Lung (tissue), 12 donors: Measurements from ENCODE around the gene LRRC8D. TPM values are rescaled to one million over a fixed set of nuclear protein-coding genes. Genes with fewer than 3 reads are reported as not detected.

Experiments used
- ATAC-seq: fragments of 200-7000 bp; cut with Tn5 transposase; one replicate; pipeline ENCODE4 v1.9.1; 2020; ENCODE audit warnings: moderate number of reproducible peaks; ENCODE audit not compliant: insufficient read depth, low FRiP score
- DNase-seq, 3 donors: peaks; one replicate each; pipeline ENCODE4 v3.0.0-alpha.2; 2013 to 2017
- H3K27ac ChIP-seq, 2 donors: one replicate each; pipeline ENCODE4 v1.5.1; 2013; ENCODE audit warnings: mild to moderate bottlenecking in 2 of 2, moderate library complexity in 2 of 2, control low read depth in 1 of 2, inconsistent platforms in 1 of 2, low read depth in 1 of 2, low read length in 1 of 2
- H3K27me3 ChIP-seq, 3 donors: one replicate each; pipeline ENCODE4 v1.5.1; 2013; ENCODE audit warnings: low read length in 2 of 3; ENCODE audit not compliant: control insufficient read depth in 3 of 3, insufficient read depth in 3 of 3
- H3K36me3 ChIP-seq, 4 donors: one replicate each; pipeline ENCODE4 v1.5.1; 2013; ENCODE audit warnings: low read length in 4 of 4, mild to moderate bottlenecking in 1 of 4, moderate library complexity in 1 of 4; ENCODE audit not compliant: control insufficient read depth in 4 of 4, insufficient read depth in 4 of 4
- H3K4me1 ChIP-seq, 5 donors: one replicate each; pipeline ENCODE4 v1.5.1; 2013; ENCODE audit warnings: low read length in 5 of 5, mild to moderate bottlenecking in 2 of 5, moderate library complexity in 1 of 5; ENCODE audit not compliant: control insufficient read depth in 5 of 5, insufficient read depth in 5 of 5
- H3K4me3 ChIP-seq: one replicate; pipeline ENCODE4 v1.5.1; 2013; ENCODE audit warnings: mild to moderate bottlenecking, control low read depth, moderate library complexity
- H3K9ac ChIP-seq, 2 donors: one replicate each; pipeline ENCODE4 v1.5.1; 2013; ENCODE audit warnings: low read length in 2 of 2, control low read depth in 1 of 2; ENCODE audit not compliant: insufficient read depth in 1 of 2
- H3K9me3 ChIP-seq, 4 donors: one replicate each; pipeline ENCODE4 v1.5.1; 2013; ENCODE audit warnings: low read length in 3 of 4, mild to moderate bottlenecking in 1 of 4, moderate library complexity in 1 of 4; ENCODE audit not compliant: control insufficient read depth in 4 of 4, insufficient read depth in 3 of 4
- WGBS, 2 donors: extraction: QIAGEN DNeasy Blood & Tissue Kit; methylation state at CpG; one replicate each; pipeline ENCODE4 v1.1.7; 2013; 5-methylcytosine and 5-hydroxymethylcytosine counted together
- polyA plus RNA-seq, 2 donors: library from polyadenylated mRNA; stranded (reverse); fragments of 200-250 nt; gene quantifications; one replicate each; pipeline ENCODE4 v1.2.1, GENCODE V29; 2013
- total RNA-seq, 2 donors: library from RNA; depleted of rRNA in 1 of 2; stranded (reverse); fragments of >200 nt in 1 of 2; gene quantifications; one replicate each; pipeline ENCODE4 v1.2.1, GENCODE V29; 2014 to 2021
- TF ChIP-seq, protein P1 (sequence below): IDR thresholded peaks from 2 replicates; pipeline ENCODE4 v1.5.1; 2012; ENCODE audit warnings: mild to moderate bottlenecking; ENCODE audit errors: control extremely low read depth, extremely low read depth
- donor health status: control.
- donor health status: control.
- donor health status: Bipolar disorder and iron deficiency.
- donor health status: healthy.
- donor health status: DM: yes; HTN: yes; CAD: no.

Gene LRRC8D
- total and polyA plus RNA-seq, 4 donors, result 5.1 to 24.2 (median 11.3) TPM

DNA sequence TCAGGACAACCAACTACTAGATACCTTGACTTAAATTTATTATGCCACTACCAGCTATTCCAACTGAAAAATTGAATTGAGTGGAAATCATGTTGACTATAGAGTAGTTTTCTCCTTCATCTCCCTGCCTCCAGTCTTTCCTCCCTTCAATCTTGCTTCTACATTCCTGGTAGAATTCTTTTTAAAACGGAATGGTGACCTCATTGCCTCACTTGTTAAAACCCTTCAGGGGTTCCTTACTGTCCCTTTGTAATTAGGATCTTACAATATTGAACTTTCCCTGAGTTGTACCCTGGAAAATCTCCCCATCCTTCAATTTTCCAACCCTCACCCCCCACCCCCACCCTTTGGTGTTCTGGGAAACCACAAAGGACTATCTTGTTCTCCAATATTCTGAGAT, 91.2 kb downstream of the LRRC8D start:
- Histone ChIP-seq H3K4me3 (no peak overlapping the region), H3K27me3 (no peaks in the 10 kb centered on the region), H3K36me3 (peaks cover 0 to 3% (median 0%) of the 10 kb centered on the region in 4 donors), H3K4me1 (peaks cover 0 to 18% (median 2%) of the 10 kb centered on the region in 5 donors), H3K27ac (no peak overlapping the region), H3K9ac (no peak overlapping the region), H3K9me3 (no peaks in the 10 kb centered on the region)
- 77 to 88% methylated on average over 1 of the region's 1 CpG for WGBS, 2 donors
- DNase-seq, result no peak
- no peak for ATAC-seq
- TF ChIP-seq, protein P1, sequence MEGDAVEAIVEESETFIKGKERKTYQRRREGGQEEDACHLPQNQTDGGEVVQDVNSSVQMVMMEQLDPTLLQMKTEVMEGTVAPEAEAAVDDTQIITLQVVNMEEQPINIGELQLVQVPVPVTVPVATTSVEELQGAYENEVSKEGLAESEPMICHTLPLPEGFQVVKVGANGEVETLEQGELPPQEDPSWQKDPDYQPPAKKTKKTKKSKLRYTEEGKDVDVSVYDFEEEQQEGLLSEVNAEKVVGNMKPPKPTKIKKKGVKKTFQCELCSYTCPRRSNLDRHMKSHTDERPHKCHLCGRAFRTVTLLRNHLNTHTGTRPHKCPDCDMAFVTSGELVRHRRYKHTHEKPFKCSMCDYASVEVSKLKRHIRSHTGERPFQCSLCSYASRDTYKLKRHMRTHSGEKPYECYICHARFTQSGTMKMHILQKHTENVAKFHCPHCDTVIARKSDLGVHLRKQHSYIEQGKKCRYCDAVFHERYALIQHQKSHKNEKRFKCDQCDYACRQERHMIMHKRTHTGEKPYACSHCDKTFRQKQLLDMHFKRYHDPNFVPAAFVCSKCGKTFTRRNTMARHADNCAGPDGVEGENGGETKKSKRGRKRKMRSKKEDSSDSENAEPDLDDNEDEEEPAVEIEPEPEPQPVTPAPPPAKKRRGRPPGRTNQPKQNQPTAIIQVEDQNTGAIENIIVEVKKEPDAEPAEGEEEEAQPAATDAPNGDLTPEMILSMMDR, result no peak

GRCh38 chr1:89913353-89914095, 92.7 kb downstream of the LRRC8D start:
- TF ChIP-seq, protein P1, result no peak
- Histone ChIP-seq H3K27me3 (no peaks in the 10 kb centered on the region), H3K4me1 (peaks cover 0 to 24% (median 2%) of the 10 kb centered on the region in 5 donors), H3K36me3 (peaks cover 0 to 3% (median 0%) of the 10 kb centered on the region in 4 donors), H3K4me3 (no peak overlapping the region), H3K9me3 (no peaks in the 10 kb centered on the region), H3K9ac (no peak overlapping the region), H3K27ac (no peak overlapping the region)
- ATAC-seq (no peak), DNase-seq (no peak)
- WGBS, 2 donors, result 77 to 89% methylated on average over 4 of the region's 4 CpGs

DNA sequence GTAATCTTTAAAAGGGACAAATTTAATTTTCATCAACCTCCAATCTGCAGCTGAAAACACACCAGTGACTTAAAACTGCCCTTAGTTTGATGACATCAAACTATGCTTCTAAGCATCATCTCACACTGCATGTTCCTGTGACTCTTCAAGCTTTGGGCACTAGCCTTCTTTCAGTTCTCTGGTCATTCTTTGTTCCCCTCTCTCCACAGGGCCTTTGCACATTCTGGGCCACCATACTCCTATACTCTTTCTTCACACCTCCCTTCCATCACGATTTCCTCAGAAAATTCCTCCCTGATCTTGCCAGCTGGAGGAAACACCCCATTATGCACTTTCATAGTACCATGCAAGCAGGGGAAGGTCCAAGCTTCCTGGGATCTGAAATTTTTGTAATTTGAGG, 96.5 kb downstream of the LRRC8D start:
- ATAC-seq (no peak), DNase-seq (no peak)
- Histone ChIP-seq H3K36me3 (peaks cover 0 to 2% (median 0%) of the 10 kb centered on the region in 4 donors), H3K27ac (no peak overlapping the region), H3K4me3 (no peak overlapping the region), H3K9me3 (no peaks in the 10 kb centered on the region), H3K4me1 (peaks cover 0 to 18% (median 0%) of the 10 kb centered on the region in 5 donors), H3K9ac (no peak overlapping the region), H3K27me3 (no peaks in the 10 kb centered on the region)
- TF ChIP-seq, protein P1, result no peak
- 74 to 82% methylated on average over 1 of the region's 1 CpG for WGBS, 2 donors
